HEK293T (cell line): ENCODE measurements around the gene MECP2.

ENCODE experiments used
- BHLHE40 ChIP-seq: fragments of 450-650 bp; IDR thresholded peaks from 2 replicates; pipeline ENCODE4 v1.6.1; 2016; ENCODE audit warnings: mild to moderate bottlenecking, moderate library complexity, borderline replicate concordance
- CTBP1 ChIP-seq: fragments of 450-650 bp; IDR thresholded peaks from 2 replicates; pipeline ENCODE4 v1.6.1; 2016; ENCODE audit warnings: borderline replicate concordance
- ELF4 ChIP-seq: fragments of 450-650 bp; IDR thresholded peaks from 2 replicates; pipeline ENCODE4 v1.6.1; 2017; ENCODE audit warnings: antibody characterized with exemption
- FOXA1 ChIP-seq: fragments of 450-650 bp; IDR thresholded peaks from 2 replicates; pipeline ENCODE4 v1.6.1; 2016; ENCODE audit warnings: mild to moderate bottlenecking
- FOXK2 ChIP-seq: fragments of 450-650 bp; IDR thresholded peaks from 2 replicates; pipeline ENCODE4 v1.6.1; 2016; ENCODE audit warnings: mild to moderate bottlenecking
- FOXM1 ChIP-seq: fragments of 450-650 bp; IDR thresholded peaks from 2 replicates; pipeline ENCODE4 v1.6.1; 2017; ENCODE audit warnings: mild to moderate bottlenecking, borderline replicate concordance
- LEF1 ChIP-seq: fragments of 450-650 bp; IDR thresholded peaks from 2 replicates; pipeline ENCODE4 v1.6.1; 2017; ENCODE audit warnings: mild to moderate bottlenecking, borderline replicate concordance
- SP1 ChIP-seq: fragments of 450-650 bp; IDR thresholded peaks from 2 replicates; pipeline ENCODE4 v1.6.1; 2017
- SUZ12 ChIP-seq: fragments of 450-650 bp; IDR thresholded peaks from 2 replicates; pipeline ENCODE4 v1.6.1; 2016; ENCODE audit warnings: mild to moderate bottlenecking
- TARDBP ChIP-seq: fragments of 450-650 bp; IDR thresholded peaks from 2 replicates; pipeline ENCODE4 v1.6.1; 2016
- ZNF384 ChIP-seq: fragments of 450-650 bp; IDR thresholded peaks from 2 replicates; pipeline ENCODE4 v1.6.1; 2016
- TF ChIP-seq, protein P1 (sequence below): fragments of 450-650 bp; IDR thresholded peaks from 2 replicates; pipeline ENCODE4 v1.6.1; 2016

DNA sequence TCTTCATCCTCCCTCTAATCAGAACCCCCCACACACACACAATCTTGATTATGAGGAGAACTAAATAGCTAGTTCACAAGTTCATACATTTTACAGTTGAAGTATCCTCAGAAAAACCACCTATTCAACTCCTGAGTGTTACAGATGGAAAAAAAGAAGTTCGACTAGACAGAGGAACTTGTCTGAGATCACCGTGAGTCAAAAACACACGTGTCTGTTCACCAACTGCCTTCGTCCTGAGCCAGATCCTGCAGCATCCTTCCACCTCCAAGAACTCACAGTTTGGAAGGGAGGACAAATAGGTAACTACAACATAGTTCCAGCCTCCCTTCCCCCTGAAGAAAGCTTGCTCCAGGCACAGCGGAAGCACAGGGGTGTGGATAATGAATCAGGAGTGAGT lies 58.9 kb downstream of the MECP2 start:
- TF ChIP-seq SP1 (no peak), CTBP1 (no peak), BHLHE40 (no peak), TARDBP (no peak), SUZ12 (no peak), LEF1 (no peak), FOXK2 (no peak), FOXA1 (no peak), ELF4 (no peak), FOXM1 (no peak), ZNF384 (no peak)
- TF ChIP-seq, protein P1, sequence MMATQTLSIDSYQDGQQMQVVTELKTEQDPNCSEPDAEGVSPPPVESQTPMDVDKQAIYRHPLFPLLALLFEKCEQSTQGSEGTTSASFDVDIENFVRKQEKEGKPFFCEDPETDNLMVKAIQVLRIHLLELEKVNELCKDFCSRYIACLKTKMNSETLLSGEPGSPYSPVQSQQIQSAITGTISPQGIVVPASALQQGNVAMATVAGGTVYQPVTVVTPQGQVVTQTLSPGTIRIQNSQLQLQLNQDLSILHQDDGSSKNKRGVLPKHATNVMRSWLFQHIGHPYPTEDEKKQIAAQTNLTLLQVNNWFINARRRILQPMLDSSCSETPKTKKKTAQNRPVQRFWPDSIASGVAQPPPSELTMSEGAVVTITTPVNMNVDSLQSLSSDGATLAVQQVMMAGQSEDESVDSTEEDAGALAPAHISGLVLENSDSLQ: no peak
